GM19043 (cell line): Measurements from ENCODE around the gene OR6B3.
"Not testable (repeated sequence)": the region's sequence is repeated elsewhere in the genome, so short reads cannot be mapped to it uniquely, and the experiment has no call there.

Source experiments
- ATAC-seq: cut with Tn5 transposase; IDR thresholded peaks from one replicate; pipeline ENCODE4 v1.9.1; 2021; ENCODE audit warnings: low read depth; ENCODE audit not compliant: unreplicated experiment

OR6B3 gene

GRCh38 chr2:240045098-240045497, 8.2 kb downstream of the OR6B3 start:
- no peak for ATAC-seq

- ATAC-seq = not testable (repeated sequence)
Measured at GRCh38 chr2:240044096-240044495, 9.2 kb downstream of the OR6B3 start.

GRCh38 chr2:240043279-240043989, 9.9 kb downstream of the OR6B3 start:
- ATAC-seq = no peak

GRCh38 chr2:240042740-240043139, 10.6 kb downstream of the OR6B3 start:
- ATAC-seq = no peak

- ATAC-seq = no peak
Measured at GRCh38 chr2:240041363-240041762, 12.0 kb downstream of the OR6B3 start.

- no peak for ATAC-seq
Measured at GRCh38 chr2:240037358-240037757, 16.0 kb downstream of the OR6B3 start.

- ATAC-seq = no peak
Measured at GRCh38 chr2:240033330-240033678, 20.0 kb downstream of the OR6B3 start.

GRCh38 chr2:240032406-240033329, 20.7 kb downstream of the OR6B3 start:
- ATAC-seq = no peak

GRCh38 chr2:240030379-240031094, 22.8 kb downstream of the OR6B3 start, which contains the start of gene OR6B2:
Gene OR6B2, minus strand, starts transcription at chr2:240030429. Its CDS starts 0 bp downstream, at chr2:240030429.
- ATAC-seq = no peak

- no peak for ATAC-seq
Measured at GRCh38 chr2:240024766-240025165, 28.6 kb downstream of the OR6B3 start.

GRCh38 chr2:240023792-240024191, 29.5 kb downstream of the OR6B3 start:
- no peak for ATAC-seq

GRCh38 chr2:240021488-240022104, 31.7 kb downstream of the OR6B3 start:
- ATAC-seq = no peak

GRCh38 chr2:240018071-240018750, 35.1 kb downstream of the OR6B3 start:
- ATAC-seq = no peak

GRCh38 chr2:240014327-240014726, 39.0 kb downstream of the OR6B3 start:
- no peak for ATAC-seq

- ATAC-seq = no peak
Measured at GRCh38 chr2:240013343-240013742, 40.0 kb downstream of the OR6B3 start.

GRCh38 chr2:240002983-240003382, 50.3 kb downstream of the OR6B3 start:
- ATAC-seq = no peak

GRCh38 chr2:240000671-240001070, 52.6 kb downstream of the OR6B3 start:
- no peak for ATAC-seq

- ATAC-seq = no peak
Measured at GRCh38 chr2:239997686-239998409, 55.5 kb downstream of the OR6B3 start.
